Ovary (tissue), 9 donors: Measurements from ENCODE around the gene BABAM2. TPM values are rescaled to one million over a fixed set of nuclear protein-coding genes. Genes with fewer than 3 reads are reported as not detected.
A peak's percentile ranks its signal among the peaks of the same experiment; 100 is the strongest.

Experiments
- DNase-seq, 5 donors: peaks; one replicate each; pipeline ENCODE4 v3.0.0-alpha.2; 2019 to 2020
- H3K27ac ChIP-seq, 2 donors: fragments of 200-600 bp; one replicate each; pipeline versions ENCODE4 v1.5.1 to v1.8.0; 2019 to 2022
- H3K27me3 ChIP-seq: fragments of 200-600 bp; one replicate; pipeline ENCODE4 v1.8.0; 2022
- H3K36me3 ChIP-seq: fragments of 200-600 bp; sonication (generic); one replicate; pipeline ENCODE4 v1.5.1; 2019
- H3K4me1 ChIP-seq: one replicate; pipeline ENCODE4 v1.8.1; 2013; ENCODE audit warnings: mild to moderate bottlenecking, moderate library complexity; ENCODE audit not compliant: insufficient read depth
- H3K4me3 ChIP-seq: fragments of 200-600 bp; sonication (generic); one replicate; pipeline ENCODE4 v1.5.1; 2017
- H3K9me3 ChIP-seq, 2 donors: fragments of 200-600 bp in 1 of 2; sonication (generic) in 1 of 2; one replicate each; pipeline versions ENCODE4 v1.5.1 to v1.8.1; 2013 to 2019; ENCODE audit warnings: mild to moderate bottlenecking in 1 of 2, moderate library complexity in 1 of 2
- EP300 ChIP-seq: sonication (generic); formaldehyde crosslinking; IDR thresholded peaks from one replicate; pipeline ENCODE4 v1.6.1; 2017; ENCODE audit warnings: antibody characterized with exemption
- POLR2A ChIP-seq: fragments of 450-650 bp; IDR thresholded peaks from one replicate; pipeline ENCODE4 v1.6.1; 2017; ENCODE audit warnings: antibody characterized with exemption, mild to moderate bottlenecking, moderate library complexity
- WGBS, 3 donors: extraction: QIAGEN DNeasy Blood & Tissue Kit in 1 of 3; methylation state at CpG; one replicate each; pipeline versions ENCODE4 v1.1.5 to v1.1.7; 2013 to 2017; 5-methylcytosine and 5-hydroxymethylcytosine counted together
- intact Hi-C, 4 donors: fragments of 100-400 bp; cut with DNase I; formaldehyde crosslinking; loops; one replicate each; pipeline versions ENCODE4 v1.11.0 to v1.15.1; 2022 to 2023
- polyA plus RNA-seq, 2 donors: library from polyadenylated mRNA; stranded (reverse); fragments of 200-250 nt in 1 of 2; fragments of 350-450 nt in 1 of 2; fragmentation: Illumina TruSeq in 1 of 2; extraction: RNeasy Lipid Tissue Mini Kit (QIAGEN cat#74804) in 1 of 2; gene quantifications; one replicate each; pipeline ENCODE4 v1.2.3, GENCODE V29; 2013 to 2014
- total RNA-seq, 7 donors: library from RNA; depleted of rRNA in 2 of 7; stranded (reverse); fragments of >200 nt in 2 of 7; fragmentation: NEBNext Ultra II Directional in 3 of 7; extraction: Animal tissue kit (Norgen Biotek cat#: 25700) in 3 of 7; gene quantifications; one replicate each; pipeline versions ENCODE4 v1.1.0 to v1.2.4, GENCODE V29; 2016 to 2023
- TF ChIP-seq, protein P1 (sequence below), 3 donors: fragments of 450-650 bp in 2 of 3; fragments of 200-600 bp in 1 of 3; IDR thresholded peaks; one replicate each; pipeline versions ENCODE4 v1.5.1 to v1.8.0; 2016 to 2022; ENCODE audit warnings: antibody characterized with exemption in 3 of 3, mild to moderate bottlenecking in 1 of 3
- donor health status: DM: no; HTN: no; CAD: no; lungs with moderate emphysema.
- donor health status: DM: no; HTN: no; CAD: no.
- donor health status: Bipolar disorder and iron deficiency.
- donor health status: DM: yes; HTN: yes; CAD: no.
- donor health status: DM: no; HTN: no; CAD: no.
- donor health status: DM: yes; HTN: yes; CAD: no.

The BABAM2 gene
- total and polyA plus RNA-seq, 9 donors, result 22.0 to 96.7 (median 46.8) TPM

DNA sequence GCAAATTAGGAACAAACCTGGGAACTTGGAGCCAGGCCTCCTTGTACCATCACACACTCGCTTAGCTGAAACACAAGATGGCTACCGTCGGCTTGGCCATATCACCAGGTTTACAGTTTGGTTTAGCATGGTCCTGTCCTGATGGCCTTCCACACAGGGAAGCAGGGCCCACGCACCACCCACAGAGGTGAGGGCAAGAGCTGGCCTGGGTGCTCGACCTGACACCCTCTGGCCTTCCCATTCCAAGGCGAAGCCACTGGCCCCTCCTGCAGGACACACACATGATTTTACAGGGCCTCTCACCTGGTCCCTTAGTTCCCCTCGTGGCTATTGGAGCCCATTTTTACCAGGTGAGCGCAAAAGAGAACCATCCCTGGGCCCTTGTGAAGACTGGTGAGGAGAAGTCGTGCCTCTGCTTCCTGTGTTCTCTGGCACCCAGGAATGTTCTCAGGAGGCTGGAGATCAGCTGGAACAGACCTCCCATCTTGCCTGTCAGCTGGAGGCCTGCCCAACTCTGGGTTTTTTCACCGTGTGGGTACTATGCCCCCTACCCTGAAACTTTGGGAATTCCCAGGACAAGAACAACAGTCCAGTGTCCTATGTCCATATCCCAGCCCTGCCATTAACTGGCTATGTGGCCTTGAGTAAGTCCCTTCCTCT lies 449.1 kb downstream of the BABAM2 start:
- 83 to 88% (median 86%) methylated on average over 10 of the region's 10 CpGs for WGBS, 3 donors
- intact Hi-C loops, result loop anchor here in 2 of 4 donors (5.0 to 10.0 kb wide), 4 partner anchors 53 to 617 kb away; partner anchors contain the start of gene FOSL2 (in 1 of the 2)
- peak in 2 of 5 donors; percentile 48 to 57 for DNase-seq
- Histone ChIP-seq H3K4me3 (no peak overlapping the region), H3K27ac (peak overlapping the region; percentile 34 to 44), H3K4me1 (peaks cover 17% of the 10 kb centered on the region), H3K9me3 (no peaks in the 10 kb centered on the region), H3K36me3 (no peaks in the 10 kb centered on the region), H3K27me3 (no peaks in the 10 kb centered on the region)
- TF ChIP-seq, protein P1, sequence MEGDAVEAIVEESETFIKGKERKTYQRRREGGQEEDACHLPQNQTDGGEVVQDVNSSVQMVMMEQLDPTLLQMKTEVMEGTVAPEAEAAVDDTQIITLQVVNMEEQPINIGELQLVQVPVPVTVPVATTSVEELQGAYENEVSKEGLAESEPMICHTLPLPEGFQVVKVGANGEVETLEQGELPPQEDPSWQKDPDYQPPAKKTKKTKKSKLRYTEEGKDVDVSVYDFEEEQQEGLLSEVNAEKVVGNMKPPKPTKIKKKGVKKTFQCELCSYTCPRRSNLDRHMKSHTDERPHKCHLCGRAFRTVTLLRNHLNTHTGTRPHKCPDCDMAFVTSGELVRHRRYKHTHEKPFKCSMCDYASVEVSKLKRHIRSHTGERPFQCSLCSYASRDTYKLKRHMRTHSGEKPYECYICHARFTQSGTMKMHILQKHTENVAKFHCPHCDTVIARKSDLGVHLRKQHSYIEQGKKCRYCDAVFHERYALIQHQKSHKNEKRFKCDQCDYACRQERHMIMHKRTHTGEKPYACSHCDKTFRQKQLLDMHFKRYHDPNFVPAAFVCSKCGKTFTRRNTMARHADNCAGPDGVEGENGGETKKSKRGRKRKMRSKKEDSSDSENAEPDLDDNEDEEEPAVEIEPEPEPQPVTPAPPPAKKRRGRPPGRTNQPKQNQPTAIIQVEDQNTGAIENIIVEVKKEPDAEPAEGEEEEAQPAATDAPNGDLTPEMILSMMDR (IDR thresholded peaks at IDR 0.05), result no peak
- TF ChIP-seq EP300, result no peak
- TF ChIP-seq POLR2A, result no peak

DNA sequence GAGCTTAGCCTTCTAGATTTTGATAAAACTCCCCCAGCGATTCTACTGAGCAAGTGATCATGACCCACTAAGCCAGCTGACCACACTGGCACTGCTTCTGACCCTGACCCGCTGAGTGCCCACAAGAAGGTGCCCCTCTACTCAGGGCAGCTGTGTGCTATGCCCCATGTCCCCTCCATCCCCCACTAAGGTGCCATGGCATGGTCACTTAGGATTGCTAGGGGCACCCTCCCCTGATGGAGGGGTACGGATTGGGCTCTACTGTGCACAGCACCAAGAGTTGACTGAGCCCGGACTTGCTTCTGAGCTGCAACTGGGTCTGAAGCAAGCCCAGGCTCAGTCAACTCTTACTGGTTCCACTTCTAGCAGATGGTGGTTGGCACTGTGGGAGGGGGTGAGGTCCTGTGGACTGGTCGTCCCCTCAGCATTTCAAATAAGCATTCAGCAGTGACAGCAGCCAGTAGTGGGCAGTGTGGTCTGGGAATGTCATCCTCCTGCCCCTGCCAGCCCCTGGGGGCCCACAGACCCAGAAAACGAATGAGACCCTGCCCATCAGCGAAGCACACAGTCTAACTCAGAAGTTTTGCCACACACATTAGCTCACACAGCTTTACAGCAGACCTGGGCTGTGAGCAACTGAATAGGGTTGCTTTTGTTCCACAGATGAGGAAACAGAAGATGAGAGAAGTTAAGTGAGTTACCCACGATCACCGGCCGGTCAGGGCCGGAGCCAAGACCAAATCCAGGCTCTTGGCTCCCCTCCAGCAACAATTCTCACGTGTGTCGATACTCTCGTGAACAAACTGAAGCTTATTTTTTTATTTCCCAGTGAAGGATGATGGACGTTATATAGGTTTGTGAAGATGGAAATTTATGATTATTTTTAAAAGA lies 450.0 kb downstream of the BABAM2 start:
- intact Hi-C loops, result loop anchor here in 1 of 4 donors (5.0 kb wide), 2 partner anchors 52 to 618 kb away; partner anchors contain the start of gene FOSL2
- no peaks in the 10 kb centered on the region for H3K9me3 ChIP-seq
- TF ChIP-seq, protein P1 (IDR thresholded peaks at IDR 0.05), result no peak
- TF ChIP-seq EP300, result no peak
- no peak for TF ChIP-seq POLR2A
- peak in 1 of 5 donors; percentile 43 for DNase-seq
- H3K36me3 ChIP-seq, result no peaks in the 10 kb centered on the region
- H3K27ac ChIP-seq, result peak overlapping the region in 1 of 2 donors; percentile 34
- H3K27me3 ChIP-seq, result no peaks in the 10 kb centered on the region
- no peak overlapping the region for H3K4me3 ChIP-seq
- H3K4me1 ChIP-seq, result peaks cover 13% of the 10 kb centered on the region
- WGBS, 3 donors, result 70 to 75% (median 75%) methylated on average over 15 of the region's 15 CpGs

DNA sequence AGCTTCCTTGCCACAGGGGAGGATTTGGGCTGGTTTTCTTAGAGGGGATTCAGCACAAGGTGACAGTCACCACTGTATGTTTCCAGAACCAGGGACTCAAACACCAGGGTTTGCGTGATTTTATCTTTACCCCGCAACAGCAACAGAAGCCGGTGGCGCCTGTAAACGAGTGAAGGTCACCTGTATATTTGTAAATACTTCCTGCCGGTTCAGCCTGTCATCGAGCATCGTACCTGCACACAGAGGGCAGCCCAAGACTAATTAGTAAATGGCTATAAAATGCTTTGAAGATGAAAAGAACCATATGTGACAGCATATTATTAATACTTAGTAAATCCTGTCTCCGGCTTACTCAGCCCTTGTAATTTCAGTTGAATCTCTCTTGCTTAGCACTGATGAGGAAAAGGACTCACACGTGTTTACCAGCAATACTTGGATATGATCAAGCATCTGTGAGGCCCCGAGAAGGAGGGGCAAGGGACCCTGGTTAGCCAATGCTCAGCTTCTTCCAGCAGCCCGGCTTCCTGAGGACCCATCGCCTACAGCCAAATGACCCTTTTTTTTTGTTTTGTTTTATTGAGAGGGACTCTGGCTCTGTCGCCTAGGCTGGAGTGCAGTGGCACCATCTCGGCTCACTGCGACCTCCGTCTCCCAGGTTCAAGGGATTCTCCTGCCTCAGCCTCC lies 450.8 kb downstream of the BABAM2 start:
- WGBS, 3 donors, result 76 to 79% (median 79%) methylated on average over 17 of the region's 17 CpGs
- Histone ChIP-seq H3K27me3 (no peaks in the 10 kb centered on the region), H3K9me3 (no peaks in the 10 kb centered on the region), H3K4me1 (peaks cover 13% of the 10 kb centered on the region), H3K27ac (peak overlapping the region in 1 of 2 donors; percentile 61), H3K4me3 (no peak overlapping the region), H3K36me3 (no peaks in the 10 kb centered on the region)
- TF ChIP-seq POLR2A (no peak), EP300 (no peak)
- TF ChIP-seq, protein P1 (IDR thresholded peaks at IDR 0.05), result no peak
- peak in 2 of 5 donors; percentile 21 to 60 for DNase-seq
- intact Hi-C loops, result loop anchor here in 1 of 4 donors (5.0 kb wide), 2 partner anchors 51 to 619 kb away; partner anchors contain the start of gene FOSL2
